Transverse colon (tissue), 4 donors: ENCODE data around the gene KRTAP9-4. TPM values are rescaled to one million over a fixed set of nuclear protein-coding genes. Genes with fewer than 3 reads are reported as not detected.
A peak's percentile ranks its signal among the peaks of the same experiment; 100 is the strongest.
"Not testable (repeated sequence)": the region's sequence is repeated elsewhere in the genome, so short reads cannot be mapped to it uniquely, and the experiment has no call there.

Experiments used
- DNase-seq: peaks from one replicate; pipeline ENCODE4 v3.0.0-alpha.2; 2019
- H3K27ac ChIP-seq, 4 donors: fragments of 200-600 bp; sonication (generic); 2 replicates each; pipeline ENCODE4 v1.5.1; 2016 to 2018; ENCODE audit warnings: inconsistent platforms in 4 of 4
- H3K27me3 ChIP-seq: fragments of 200-600 bp; sonication (generic); 2 replicates; pipeline ENCODE4 v1.5.1; 2017; ENCODE audit warnings: inconsistent platforms
- H3K36me3 ChIP-seq, 4 donors: fragments of 200-600 bp; sonication (generic); 2 replicates each; pipeline ENCODE4 v1.5.1; 2017 to 2019; ENCODE audit warnings: inconsistent platforms in 4 of 4
- H3K4me1 ChIP-seq, 4 donors: fragments of 200-600 bp; sonication (generic); 2 replicates each; pipeline ENCODE4 v1.5.1; 2017 to 2020; ENCODE audit warnings: inconsistent platforms in 4 of 4
- H3K4me3 ChIP-seq, 4 donors: fragments of 200-600 bp; sonication (generic); 1 replicate in 1 of 4; 2 replicates in 3 of 4; pipeline versions ENCODE4 v1.5.1 to v1.6.1; 2017 to 2019; ENCODE audit warnings: inconsistent platforms in 4 of 4
- H3K9me3 ChIP-seq, 2 donors: fragments of 200-600 bp; sonication (generic); 2 replicates each; pipeline ENCODE4 v1.5.1; 2017 to 2019; ENCODE audit warnings: inconsistent platforms in 2 of 2
- CTCF ChIP-seq, 5 experiments: fragments of 200-600 bp in 3 of 5; fragments of 450-650 bp in 2 of 5; sonication (generic) in 3 of 5; IDR thresholded peaks; 1 replicate in 2 of 5; 2 replicates in 3 of 5; pipeline ENCODE4 v1.5.1; 2016 to 2017; ENCODE audit warnings: antibody characterized with exemption in 5 of 5, inconsistent platforms in 3 of 5, mild to moderate bottlenecking in 2 of 5, moderate library complexity in 1 of 5
- EP300 ChIP-seq: sonication (generic); formaldehyde crosslinking; IDR thresholded peaks from one replicate; pipeline ENCODE4 v1.6.1; 2017; ENCODE audit warnings: antibody characterized with exemption, low read depth
- POLR2A ChIP-seq: fragments of 450-650 bp; IDR thresholded peaks from one replicate; pipeline ENCODE4 v1.6.1; 2016; ENCODE audit warnings: antibody characterized with exemption, mild to moderate bottlenecking, moderate library complexity
- POLR2AphosphoS5 ChIP-seq, 3 donors: sonication (generic); formaldehyde crosslinking; IDR thresholded peaks; one replicate each; pipeline ENCODE4 v1.6.1; 2016; ENCODE audit warnings: antibody characterized with exemption in 3 of 3
- WGBS, 2 donors: methylation state at CpG; one replicate each; pipeline ENCODE4 v1.1.5; 2018; ENCODE audit warnings: low coverage in 1 of 2; 5-methylcytosine and 5-hydroxymethylcytosine counted together
- in situ Hi-C, 4 donors: fragments of 200-750 bp; cut with MboI; loops; one replicate each; pipeline versions ENCODE4 v1.15.0 to v1.15.1; 2017; ENCODE audit warnings: low sequenced_read_pairs in 3 of 4, low pct_ligation_motif_present in 1 of 4, low pct_unique_long_range_greater_than_20kb in 1 of 4
- intact Hi-C: fragments of 100-400 bp; cut with DNase I; formaldehyde crosslinking; loops from one replicate; pipeline ENCODE4 v1.15.1; 2023; ENCODE audit warnings: low total_unique reads
- total RNA-seq, 4 donors: library from RNA; depleted of rRNA; stranded (reverse); fragments of >200 nt; gene quantifications; one replicate each; pipeline ENCODE4 v1.1.0, GENCODE V29; 2016

The KRTAP9-4 gene, protein sequence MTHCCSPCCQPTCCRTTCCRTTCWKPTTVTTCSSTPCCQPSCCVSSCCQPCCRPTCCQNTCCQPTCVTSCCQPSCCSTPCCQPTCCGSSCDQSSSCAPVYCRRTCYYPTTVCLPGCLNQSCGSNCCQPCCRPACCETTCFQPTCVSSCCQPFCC
- not detected for total RNA-seq

DNA sequence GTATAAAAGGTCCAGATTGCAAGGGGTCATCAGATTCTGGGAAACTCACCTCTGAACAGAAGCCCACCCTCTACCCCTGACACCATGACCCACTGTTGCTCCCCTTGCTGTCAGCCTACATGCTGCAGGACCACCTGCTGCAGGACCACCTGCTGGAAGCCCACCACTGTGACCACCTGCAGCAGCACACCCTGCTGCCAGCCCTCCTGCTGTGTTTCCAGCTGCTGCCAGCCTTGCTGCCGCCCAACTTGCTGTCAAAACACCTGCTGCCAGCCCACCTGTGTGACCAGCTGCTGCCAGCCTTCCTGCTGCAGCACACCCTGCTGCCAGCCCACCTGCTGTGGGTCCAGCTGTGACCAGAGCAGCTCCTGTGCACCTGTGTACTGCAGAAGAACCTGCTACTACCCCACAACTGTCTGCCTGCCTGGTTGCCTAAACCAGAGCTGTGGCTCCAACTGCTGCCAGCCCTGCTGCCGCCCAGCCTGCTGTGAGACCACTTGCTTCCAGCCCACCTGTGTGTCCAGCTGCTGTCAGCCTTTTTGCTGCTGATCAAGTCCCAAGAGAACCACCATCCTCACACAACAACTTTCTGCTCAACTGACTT, at the start of gene KRTAP9-4:
TSS of gene KRTAP9-4 (plus strand) at position 51 of the 604 bp plus-strand sequence. CDS start at position 85, 34 bp downstream.
- 80% methylated on average over 1 of the region's 2 CpGs; no CpG with 5 or more reads in 1 of the 2 donors for WGBS, 2 donors
- H3K4me3 ChIP-seq, H3K9me3 ChIP-seq: not testable (repeated sequence)

DNA sequence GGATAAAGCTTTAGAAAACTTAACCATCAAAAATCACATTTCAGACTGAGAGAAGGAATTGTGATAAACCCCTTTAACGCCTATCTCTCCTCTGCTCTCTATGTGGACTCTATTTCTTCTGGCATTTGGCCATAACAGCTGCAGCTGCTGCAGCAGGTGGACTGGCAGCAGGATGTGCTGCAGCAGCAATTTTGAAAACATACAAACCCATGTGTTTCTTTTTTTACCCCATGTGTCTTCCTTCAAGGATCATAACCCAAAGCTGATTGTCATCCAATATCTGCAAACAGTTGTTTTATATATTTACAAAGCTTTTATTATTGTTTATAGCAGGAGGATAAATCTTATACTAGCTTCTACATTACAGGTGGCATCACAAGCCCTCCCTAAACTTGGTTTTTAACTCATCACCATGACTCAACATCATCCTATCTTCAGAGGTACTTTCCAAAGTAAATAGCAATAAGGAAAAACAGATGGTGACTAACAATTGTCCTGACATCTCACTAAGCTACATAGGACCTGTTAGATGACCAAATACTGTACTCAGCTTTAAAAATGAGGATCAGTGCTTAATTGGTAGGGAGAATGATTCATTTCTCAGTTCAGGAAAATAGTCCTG, 37.5 kb upstream of the KRTAP9-4 start:
- in situ Hi-C loops (no loop called here), intact Hi-C loops (no loop called here)
- peaks cover 12% of the 10 kb centered on the region for H3K27me3 ChIP-seq
- no peak overlapping the region for H3K4me3 ChIP-seq
- H3K27ac ChIP-seq, result no peak overlapping the region
- H3K36me3 ChIP-seq, result no peaks in the 10 kb centered on the region
- no peaks in the 10 kb centered on the region for H3K9me3 ChIP-seq
- TF ChIP-seq POLR2AphosphoS5 (IDR thresholded peaks at IDR 0.05) (peak; percentile 23 to 78 (median 49)), EP300 (no peak)
- H3K4me1 ChIP-seq, result no peaks in the 10 kb centered on the region
- WGBS, 2 donors, result 0 to 20% methylated on average over 1 of the region's 1 CpG
- peak; percentile 22 for DNase-seq

More for the DNA sequence above, at the start of gene KRTAP9-4:
- DNase-seq, H3K27ac ChIP-seq, H3K27me3 ChIP-seq, H3K4me1 ChIP-seq, H3K36me3 ChIP-seq, intact Hi-C loops: not testable (repeated sequence)
- in situ Hi-C loops, result loop anchor here in 1 of 4 donors (25.0 kb wide), 1 partner anchor 113 kb away; the partner anchor contains the start of genes KRT33A and KRT33B

DNA sequence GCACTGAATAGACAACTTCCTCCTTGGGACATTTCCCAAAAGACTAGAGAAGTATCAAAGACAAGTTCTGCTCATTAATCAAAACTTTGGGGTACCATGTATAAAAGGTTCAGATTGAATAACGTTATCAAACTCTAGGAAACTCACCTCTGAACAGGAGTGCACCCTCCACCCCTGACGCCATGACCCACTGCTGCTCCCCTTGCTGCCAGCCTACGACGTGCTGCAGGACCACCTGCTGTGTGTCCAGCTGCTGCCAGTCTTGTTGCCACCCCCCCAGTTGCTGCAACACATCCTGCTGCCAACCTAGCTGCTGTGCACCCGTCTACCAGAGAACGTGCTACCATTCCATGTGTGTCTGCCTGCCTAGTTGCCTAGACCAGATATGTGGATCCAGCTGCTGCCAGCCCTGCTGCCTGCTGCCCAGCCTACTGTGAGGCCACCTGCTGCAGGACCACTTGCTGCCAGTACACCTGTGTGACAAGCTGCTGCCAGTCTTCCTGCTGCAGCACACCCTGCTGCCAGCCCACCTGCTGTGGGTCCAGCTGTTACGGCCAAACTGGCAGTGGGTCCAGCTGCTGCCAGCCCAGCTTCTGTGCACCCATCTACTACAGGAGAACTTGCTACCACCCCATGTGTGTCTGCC, 36.8 kb upstream of the KRTAP9-4 start:
- H3K4me1 ChIP-seq, result no peaks in the 10 kb centered on the region
- intact Hi-C loops (no loop called here), in situ Hi-C loops (no loop called here)
- no peak overlapping the region for H3K4me3 ChIP-seq
- peaks cover 12% of the 10 kb centered on the region for H3K27me3 ChIP-seq
- DNase-seq, result no peak
- no peaks in the 10 kb centered on the region for H3K36me3 ChIP-seq
- H3K9me3 ChIP-seq, result no peaks in the 10 kb centered on the region
- TF ChIP-seq CTCF (IDR thresholded peaks at IDR 0.05) (no peak), POLR2AphosphoS5 (IDR thresholded peaks at IDR 0.05) (peak in 2 of 3 donors; percentile 67 to 74)
- 71 to 76% methylated on average over 4 to 7 of the region's 7 CpGs for WGBS, 2 donors
- H3K27ac ChIP-seq, result peak overlapping the region in 1 of 4 donors; percentile 2

- H3K27ac ChIP-seq, result no peak overlapping the region
- WGBS, 2 donors, result 64 to 100% methylated on average over 1 of the region's 1 CpG
- intact Hi-C loops, result no loop called here
- H3K4me1 ChIP-seq, result no peaks in the 10 kb centered on the region
- in situ Hi-C loops, result no loop called here
- H3K27me3 ChIP-seq, result peaks cover 8% of the 10 kb centered on the region
- no peaks in the 10 kb centered on the region for H3K36me3 ChIP-seq
- no peak for DNase-seq
- TF ChIP-seq CTCF (IDR thresholded peaks at IDR 0.05) (no peak), POLR2AphosphoS5 (IDR thresholded peaks at IDR 0.05) (no peak), POLR2A (no peak), EP300 (no peak)
- H3K9me3 ChIP-seq, result no peaks in the 10 kb centered on the region
- H3K4me3 ChIP-seq, result no peak overlapping the region
Measured at GRCh38 chr17:41215681-41216080, 33.8 kb upstream of the KRTAP9-4 start.

DNA sequence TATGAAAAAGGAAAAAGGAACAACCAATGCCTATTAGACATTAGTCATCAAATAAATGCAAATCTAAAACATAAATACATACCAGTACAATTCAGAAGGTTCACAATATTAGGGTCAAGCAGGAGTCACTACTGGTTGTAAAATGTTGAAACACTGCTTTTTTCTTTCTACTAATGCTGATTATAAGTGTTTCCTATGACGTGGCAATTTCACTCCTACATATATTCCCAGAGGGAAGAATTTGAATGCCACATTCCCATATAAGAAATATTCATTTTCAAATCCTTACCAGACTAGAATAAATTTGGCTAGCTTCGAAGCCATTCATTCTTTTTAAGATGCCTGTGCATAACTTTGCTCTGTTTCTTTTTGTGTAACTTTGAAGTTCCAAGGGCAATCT, 25.7 kb upstream of the KRTAP9-4 start:
- intact Hi-C loops (no loop called here), in situ Hi-C loops (no loop called here)
- Histone ChIP-seq H3K4me1 (no peaks in the 10 kb centered on the region), H3K27me3 (peaks cover 7% of the 10 kb centered on the region), H3K4me3 (no peak overlapping the region), H3K27ac (no peak overlapping the region), H3K36me3 (no peaks in the 10 kb centered on the region), H3K9me3 (no peaks in the 10 kb centered on the region)
- WGBS, 2 donors, result 43 to 66% methylated on average over 2 of the region's 2 CpGs
- DNase-seq, result no peak
- TF ChIP-seq EP300, result no peak
- TF ChIP-seq POLR2AphosphoS5 (IDR thresholded peaks at IDR 0.05), result no peak
- TF ChIP-seq POLR2A, result no peak
- no peak for TF ChIP-seq CTCF (IDR thresholded peaks at IDR 0.05)
